Transverse colon (tissue), 4 donors: ENCODE results near the gene TXNRD3.

ENCODE experiments used
- POLR2A ChIP-seq: fragments of 450-650 bp; IDR thresholded peaks from one replicate; pipeline ENCODE4 v1.6.1; 2016; ENCODE audit warnings: antibody characterized with exemption, mild to moderate bottlenecking, moderate library complexity
- POLR2AphosphoS5 ChIP-seq, 3 donors: sonication (generic); formaldehyde crosslinking; IDR thresholded peaks; one replicate each; pipeline ENCODE4 v1.6.1; 2016; ENCODE audit warnings: antibody characterized with exemption in 3 of 3
- TF ChIP-seq, protein P1 (sequence below), 5 experiments: fragments of 200-600 bp in 3 of 5; fragments of 450-650 bp in 2 of 5; sonication (generic) in 3 of 5; IDR thresholded peaks; 1 replicate in 2 of 5; 2 replicates in 3 of 5; pipeline ENCODE4 v1.5.1; 2016 to 2017; ENCODE audit warnings: antibody characterized with exemption in 5 of 5, inconsistent platforms in 3 of 5, mild to moderate bottlenecking in 2 of 5, moderate library complexity in 1 of 5

DNA sequence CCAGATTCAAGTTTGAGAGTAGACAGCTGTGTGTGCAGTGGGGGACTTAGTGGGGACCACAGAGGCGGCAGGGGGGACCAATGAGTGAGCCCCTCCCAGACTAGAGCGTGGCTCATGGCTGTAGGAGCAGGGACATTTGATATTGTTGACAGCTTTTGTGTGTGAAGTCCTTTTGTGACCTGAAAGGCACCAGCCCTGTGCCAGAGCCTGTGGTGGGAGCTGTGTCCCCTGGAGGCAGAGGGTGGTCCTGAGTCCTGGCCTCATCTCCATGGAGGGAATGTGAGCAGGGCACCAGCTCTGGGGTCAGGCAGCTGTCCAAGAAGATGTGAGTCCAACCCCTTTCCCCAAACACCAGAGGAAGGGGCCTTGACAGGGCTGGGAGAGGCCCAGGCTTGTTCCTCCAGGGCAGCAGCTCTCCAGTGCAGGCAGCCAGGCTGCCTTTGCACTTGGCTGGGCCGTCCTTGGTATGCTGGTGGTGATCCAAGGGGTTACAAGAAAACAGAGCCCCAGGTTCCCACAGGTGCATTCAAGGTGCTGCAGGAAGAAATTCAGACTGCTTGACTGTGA is 86.1 kb downstream of the TXNRD3 start:
- no peak for TF ChIP-seq POLR2A
- TF ChIP-seq, protein P1, sequence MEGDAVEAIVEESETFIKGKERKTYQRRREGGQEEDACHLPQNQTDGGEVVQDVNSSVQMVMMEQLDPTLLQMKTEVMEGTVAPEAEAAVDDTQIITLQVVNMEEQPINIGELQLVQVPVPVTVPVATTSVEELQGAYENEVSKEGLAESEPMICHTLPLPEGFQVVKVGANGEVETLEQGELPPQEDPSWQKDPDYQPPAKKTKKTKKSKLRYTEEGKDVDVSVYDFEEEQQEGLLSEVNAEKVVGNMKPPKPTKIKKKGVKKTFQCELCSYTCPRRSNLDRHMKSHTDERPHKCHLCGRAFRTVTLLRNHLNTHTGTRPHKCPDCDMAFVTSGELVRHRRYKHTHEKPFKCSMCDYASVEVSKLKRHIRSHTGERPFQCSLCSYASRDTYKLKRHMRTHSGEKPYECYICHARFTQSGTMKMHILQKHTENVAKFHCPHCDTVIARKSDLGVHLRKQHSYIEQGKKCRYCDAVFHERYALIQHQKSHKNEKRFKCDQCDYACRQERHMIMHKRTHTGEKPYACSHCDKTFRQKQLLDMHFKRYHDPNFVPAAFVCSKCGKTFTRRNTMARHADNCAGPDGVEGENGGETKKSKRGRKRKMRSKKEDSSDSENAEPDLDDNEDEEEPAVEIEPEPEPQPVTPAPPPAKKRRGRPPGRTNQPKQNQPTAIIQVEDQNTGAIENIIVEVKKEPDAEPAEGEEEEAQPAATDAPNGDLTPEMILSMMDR (IDR thresholded peaks at IDR 0.05): no peak
- no peak for TF ChIP-seq POLR2AphosphoS5 (IDR thresholded peaks at IDR 0.05)
